ENCODE data around the gene PLCH1. TPM values are rescaled to one million over a fixed set of nuclear protein-coding genes. Genes with fewer than 3 reads are reported as not detected.

Gene PLCH1
- total RNA-seq, 4 donors from 2014 or later: 1.4 to 7.0 (median 2.0) TPM

DNA sequence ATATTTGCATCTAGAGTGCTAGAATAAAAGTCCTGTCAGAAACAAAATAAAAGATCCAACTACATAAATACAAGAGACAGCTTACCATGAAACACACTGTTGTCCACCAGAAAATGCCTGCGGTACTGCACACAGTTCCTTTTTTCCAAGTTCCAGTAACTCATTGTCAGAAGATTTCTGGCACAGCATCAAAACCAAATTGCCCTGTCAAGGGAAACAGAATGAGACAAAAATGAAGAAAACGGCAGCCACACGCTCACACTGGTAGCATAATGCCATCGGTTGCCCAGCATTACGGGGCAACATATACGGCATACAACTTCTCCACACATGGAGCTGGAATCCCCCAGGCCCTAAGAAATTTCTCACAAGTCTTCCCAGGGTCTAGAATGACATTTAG lies 40.8 kb downstream of the PLCH1 start:
- H3K27ac ChIP-seq: peak overlapping the region; percentile 54 to 90 (median 76)
- peaks cover 0 to 24% (median 0%) of the 10 kb centered on the region in 4 donors for H3K4me1 ChIP-seq
- no peaks in the 10 kb centered on the region for H3K36me3 ChIP-seq
- peak in 1 of 2 donors; percentile 27 for DNase-seq (ENCODE audit: low spot score in 2 of 2)
- H3K27me3 ChIP-seq: no peaks in the 10 kb centered on the region
- WGBS, 2 donors: 37 to 51% methylated on average over 6 of the region's 6 CpGs
- no peak overlapping the region for H3K4me3 ChIP-seq
- no peaks in the 10 kb centered on the region for H3K9me3 ChIP-seq
- TF ChIP-seq, protein P1, sequence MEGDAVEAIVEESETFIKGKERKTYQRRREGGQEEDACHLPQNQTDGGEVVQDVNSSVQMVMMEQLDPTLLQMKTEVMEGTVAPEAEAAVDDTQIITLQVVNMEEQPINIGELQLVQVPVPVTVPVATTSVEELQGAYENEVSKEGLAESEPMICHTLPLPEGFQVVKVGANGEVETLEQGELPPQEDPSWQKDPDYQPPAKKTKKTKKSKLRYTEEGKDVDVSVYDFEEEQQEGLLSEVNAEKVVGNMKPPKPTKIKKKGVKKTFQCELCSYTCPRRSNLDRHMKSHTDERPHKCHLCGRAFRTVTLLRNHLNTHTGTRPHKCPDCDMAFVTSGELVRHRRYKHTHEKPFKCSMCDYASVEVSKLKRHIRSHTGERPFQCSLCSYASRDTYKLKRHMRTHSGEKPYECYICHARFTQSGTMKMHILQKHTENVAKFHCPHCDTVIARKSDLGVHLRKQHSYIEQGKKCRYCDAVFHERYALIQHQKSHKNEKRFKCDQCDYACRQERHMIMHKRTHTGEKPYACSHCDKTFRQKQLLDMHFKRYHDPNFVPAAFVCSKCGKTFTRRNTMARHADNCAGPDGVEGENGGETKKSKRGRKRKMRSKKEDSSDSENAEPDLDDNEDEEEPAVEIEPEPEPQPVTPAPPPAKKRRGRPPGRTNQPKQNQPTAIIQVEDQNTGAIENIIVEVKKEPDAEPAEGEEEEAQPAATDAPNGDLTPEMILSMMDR (IDR thresholded peaks at IDR 0.05): no peak
- TF ChIP-seq EP300 (IDR thresholded peaks at IDR 0.05) (no peak), POLR2A (IDR thresholded peaks at IDR 0.05) (no peak)

DNA sequence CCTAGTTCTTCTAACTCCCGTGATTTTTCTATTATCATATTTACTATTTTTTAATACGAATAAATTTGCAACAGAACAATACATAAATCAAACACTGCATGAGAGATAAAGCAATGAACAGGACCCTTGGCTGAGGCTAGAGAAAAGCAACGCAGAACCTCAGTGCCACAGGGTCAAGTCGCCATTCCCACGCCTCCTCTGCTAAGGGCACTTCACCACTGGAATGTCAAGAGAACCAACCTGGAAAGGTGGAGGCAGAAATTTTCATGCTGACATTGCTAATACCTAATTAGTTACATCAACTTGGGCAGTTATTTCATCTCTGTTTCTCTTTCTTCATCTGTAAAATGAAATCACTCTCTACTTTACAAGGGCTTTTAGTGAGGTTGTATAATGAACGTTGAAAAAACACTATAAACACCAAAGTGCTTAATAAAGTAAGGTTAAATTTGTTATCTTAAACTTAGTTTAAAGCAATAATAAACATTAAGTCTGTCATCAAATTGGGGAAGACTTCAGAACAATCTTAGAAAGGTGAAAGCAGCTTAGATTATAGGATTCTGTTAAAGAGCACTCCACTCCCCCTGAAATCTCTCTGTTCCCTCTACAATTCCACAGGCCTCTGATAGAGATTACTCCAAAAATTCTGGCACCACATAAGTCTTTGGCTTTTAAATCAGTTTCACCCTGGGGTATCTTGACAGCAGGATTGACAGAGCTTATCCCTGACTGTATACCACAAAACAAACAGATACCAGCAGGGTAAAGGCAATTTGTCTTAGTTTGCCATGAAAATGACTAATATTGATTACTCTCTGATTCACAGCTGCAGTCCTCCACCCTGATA lies 41.9 kb downstream of the PLCH1 start:
- Histone ChIP-seq H3K9me3 (no peaks in the 10 kb centered on the region), H3K27ac (peak overlapping the region; percentile 61 to 90 (median 76)), H3K4me1 (peaks cover 0 to 24% (median 0%) of the 10 kb centered on the region in 4 donors), H3K4me3 (no peak overlapping the region), H3K36me3 (no peaks in the 10 kb centered on the region), H3K27me3 (no peaks in the 10 kb centered on the region)
- WGBS, 2 donors: 36 to 55% methylated on average over 6 of the region's 6 CpGs
- no peak for DNase-seq (ENCODE audit: low spot score in 2 of 2)
- TF ChIP-seq POLR2A (IDR thresholded peaks at IDR 0.05) (no peak), EP300 (IDR thresholded peaks at IDR 0.05) (no peak)
- TF ChIP-seq, protein P1 (IDR thresholded peaks at IDR 0.05): no peak

DNA sequence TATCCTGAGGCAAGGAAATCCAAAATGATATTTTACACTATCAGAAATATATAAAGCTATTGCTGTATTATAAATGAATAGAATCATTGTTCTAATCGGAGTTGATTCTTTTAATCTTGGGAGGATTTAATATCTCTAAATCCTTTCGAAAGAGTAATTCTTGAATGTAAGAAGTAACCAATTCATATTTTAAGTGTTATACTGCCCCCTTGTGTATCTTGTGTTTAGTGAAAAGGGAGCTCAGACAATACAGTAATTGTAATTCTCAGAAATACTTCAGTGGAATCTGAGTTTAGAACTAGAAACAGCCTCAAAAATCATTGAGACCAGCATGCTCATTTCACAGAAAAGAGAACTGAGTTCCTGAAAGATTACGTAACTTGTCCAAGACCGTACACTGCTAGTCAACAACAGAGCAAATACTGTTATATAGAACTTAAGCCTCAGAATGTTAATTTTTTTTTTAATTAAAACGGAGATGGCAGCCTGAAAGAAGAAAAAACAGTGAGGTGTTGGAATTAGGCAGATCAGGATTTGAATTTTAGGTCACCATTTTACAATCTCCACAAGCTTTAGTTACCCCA lies 42.9 kb downstream of the PLCH1 start:
- H3K4me3 ChIP-seq: peak overlapping the region in 1 of 4 donors; percentile 3
- TF ChIP-seq, protein P1 (IDR thresholded peaks at IDR 0.05): peak; percentile 57 to 84 (median 71)
- TF ChIP-seq POLR2A (IDR thresholded peaks at IDR 0.05) (no peak), EP300 (IDR thresholded peaks at IDR 0.05) (peak; percentile 42 to 56)
- H3K4me1 ChIP-seq: peaks cover 0 to 24% (median 0%) of the 10 kb centered on the region in 4 donors
- no peaks in the 10 kb centered on the region for H3K9me3 ChIP-seq
- 15 to 16% methylated on average over 5 of the region's 5 CpGs for WGBS, 2 donors
- peak in 1 of 2 donors; percentile 43 for DNase-seq (ENCODE audit: low spot score in 2 of 2)
- no peaks in the 10 kb centered on the region for H3K36me3 ChIP-seq
- no peaks in the 10 kb centered on the region for H3K27me3 ChIP-seq
- H3K27ac ChIP-seq: peak overlapping the region; percentile 61 to 90 (median 76)

DNA sequence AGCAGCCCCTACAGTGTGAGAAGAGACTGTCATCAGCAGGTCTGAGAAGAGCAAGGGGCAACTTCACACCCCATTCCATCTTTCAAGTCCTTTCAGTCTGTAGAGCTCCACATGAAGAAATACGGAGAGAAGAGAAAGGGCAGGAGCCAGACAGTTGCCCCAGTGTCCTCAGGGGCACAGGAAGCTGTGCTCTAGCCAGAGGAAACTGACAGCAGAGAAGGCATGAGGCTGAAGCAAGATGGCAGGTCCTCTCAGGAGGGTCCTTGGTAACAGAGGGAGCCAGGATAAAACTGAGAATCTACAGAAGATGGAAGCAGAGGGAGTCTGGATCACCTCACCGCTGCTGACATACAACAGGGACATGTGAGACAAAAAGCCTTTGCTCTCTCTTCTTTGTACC lies 47.3 kb downstream of the PLCH1 start:
- TF ChIP-seq EP300 (IDR thresholded peaks at IDR 0.05) (no peak), POLR2A (IDR thresholded peaks at IDR 0.05) (no peak)
- TF ChIP-seq, protein P1 (IDR thresholded peaks at IDR 0.05): no peak
- DNase-seq (ENCODE audit: low spot score in 2 of 2): no peak
- H3K4me1 ChIP-seq: peaks cover 0 to 5% (median 0%) of the 10 kb centered on the region in 4 donors
- 72 to 79% methylated on average over 2 of the region's 2 CpGs for WGBS, 2 donors
- H3K4me3 ChIP-seq: no peak overlapping the region
- H3K36me3 ChIP-seq: no peaks in the 10 kb centered on the region
- H3K9me3 ChIP-seq: no peaks in the 10 kb centered on the region
- H3K27me3 ChIP-seq: no peaks in the 10 kb centered on the region
- H3K27ac ChIP-seq: no peak overlapping the region

DNA sequence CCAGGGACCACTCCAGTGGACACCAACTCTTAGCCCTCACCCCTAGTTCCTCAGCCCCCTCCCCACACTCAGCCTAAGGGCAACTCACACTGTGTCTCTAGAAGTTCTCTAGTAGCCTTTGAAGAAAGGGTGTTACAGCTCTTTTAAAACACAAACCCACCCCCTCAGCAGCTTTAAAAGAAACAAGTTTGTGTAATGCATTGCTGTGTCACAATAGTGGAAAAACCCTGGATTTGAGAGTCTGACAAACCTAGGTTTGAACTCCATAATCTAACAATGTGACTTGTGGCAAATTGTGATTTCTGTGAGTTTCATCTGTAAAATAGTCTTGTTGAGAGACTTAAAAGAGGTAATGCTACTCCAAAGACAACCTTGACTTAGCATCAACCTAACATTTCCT lies 54.0 kb downstream of the PLCH1 start:
- no peak for DNase-seq (ENCODE audit: low spot score in 2 of 2)
- no peaks in the 10 kb centered on the region for H3K9me3 ChIP-seq
- H3K4me1 ChIP-seq: no peaks in the 10 kb centered on the region
- TF ChIP-seq EP300 (IDR thresholded peaks at IDR 0.05) (no peak), POLR2A (IDR thresholded peaks at IDR 0.05) (no peak)
- TF ChIP-seq, protein P1 (IDR thresholded peaks at IDR 0.05): no peak
- no peak overlapping the region for H3K4me3 ChIP-seq
- no peaks in the 10 kb centered on the region for H3K27me3 ChIP-seq
- no peak overlapping the region for H3K27ac ChIP-seq
- H3K36me3 ChIP-seq: no peaks in the 10 kb centered on the region

Data from tibial nerve (tissue), 4 donors.